Measurements from ENCODE around the gene DSC3.

DNA sequence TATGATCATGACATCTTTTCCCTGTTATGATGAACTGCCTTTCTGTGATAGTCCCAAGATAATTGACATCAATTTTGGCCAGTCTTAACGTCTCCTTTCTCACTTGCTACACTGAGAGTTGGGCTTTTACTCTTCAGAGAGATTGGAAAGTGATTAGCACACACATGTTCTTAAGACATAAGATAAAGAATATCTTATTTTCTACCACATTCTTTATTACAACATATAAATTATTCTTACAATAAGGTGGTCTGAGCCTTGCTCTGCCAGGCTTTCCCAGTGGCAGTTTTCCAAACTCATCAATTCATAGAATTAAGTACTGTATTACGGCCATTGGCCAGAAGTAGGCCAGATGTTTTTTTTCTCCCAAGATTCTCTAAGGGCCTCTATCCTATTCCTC is 5.7 kb upstream of the DSC3 start:
- TF ChIP-seq, protein P1, sequence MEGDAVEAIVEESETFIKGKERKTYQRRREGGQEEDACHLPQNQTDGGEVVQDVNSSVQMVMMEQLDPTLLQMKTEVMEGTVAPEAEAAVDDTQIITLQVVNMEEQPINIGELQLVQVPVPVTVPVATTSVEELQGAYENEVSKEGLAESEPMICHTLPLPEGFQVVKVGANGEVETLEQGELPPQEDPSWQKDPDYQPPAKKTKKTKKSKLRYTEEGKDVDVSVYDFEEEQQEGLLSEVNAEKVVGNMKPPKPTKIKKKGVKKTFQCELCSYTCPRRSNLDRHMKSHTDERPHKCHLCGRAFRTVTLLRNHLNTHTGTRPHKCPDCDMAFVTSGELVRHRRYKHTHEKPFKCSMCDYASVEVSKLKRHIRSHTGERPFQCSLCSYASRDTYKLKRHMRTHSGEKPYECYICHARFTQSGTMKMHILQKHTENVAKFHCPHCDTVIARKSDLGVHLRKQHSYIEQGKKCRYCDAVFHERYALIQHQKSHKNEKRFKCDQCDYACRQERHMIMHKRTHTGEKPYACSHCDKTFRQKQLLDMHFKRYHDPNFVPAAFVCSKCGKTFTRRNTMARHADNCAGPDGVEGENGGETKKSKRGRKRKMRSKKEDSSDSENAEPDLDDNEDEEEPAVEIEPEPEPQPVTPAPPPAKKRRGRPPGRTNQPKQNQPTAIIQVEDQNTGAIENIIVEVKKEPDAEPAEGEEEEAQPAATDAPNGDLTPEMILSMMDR (IDR thresholded peaks at IDR 0.05) = no peak
- TF ChIP-seq POLR2A (IDR thresholded peaks at IDR 0.05) = no peak

All from thyroid gland (tissue), 4 donors.